ENCODE data around the gene PDE3B. TPM values are rescaled to one million over a fixed set of nuclear protein-coding genes. Genes with fewer than 3 reads are reported as not detected.
A peak's percentile ranks its signal among the peaks of the same experiment; 100 is the strongest.
"Not testable (repeated sequence)": the region's sequence is repeated elsewhere in the genome, so short reads cannot be mapped to it uniquely, and the experiment has no call there.

The PDE3B gene
- total RNA-seq, 1 donor, result 0.43 TPM

GRCh38 chr11:14722496-14722895, 78.9 kb downstream of the PDE3B start:
- DNase-seq (ENCODE audit: low read depth), result no peak
- TF ChIP-seq CTCF (IDR thresholded peaks at IDR 0.05; ENCODE audit: insufficient read depth, low read depth, low read length), result no peak
- H3K4me3 ChIP-seq (ENCODE audit: low read depth, low read length), result no peak overlapping the region

GRCh38 chr11:14725150-14725549, 81.5 kb downstream of the PDE3B start:
- no peak for DNase-seq (ENCODE audit: low read depth)

GRCh38 chr11:14727215-14727614, 83.6 kb downstream of the PDE3B start:
- TF ChIP-seq CTCF (IDR thresholded peaks at IDR 0.05; ENCODE audit: insufficient read depth, low read depth, low read length), result no peak
- no peak for DNase-seq (ENCODE audit: low read depth)
- H3K4me3 ChIP-seq (ENCODE audit: low read depth, low read length), result no peak overlapping the region

More at GRCh38 chr11:14725150-14725549, 81.5 kb downstream of the PDE3B start:
- no peak overlapping the region for H3K4me3 ChIP-seq (ENCODE audit: low read depth, low read length)
- no peak for TF ChIP-seq CTCF (IDR thresholded peaks at IDR 0.05; ENCODE audit: insufficient read depth, low read depth, low read length)

GRCh38 chr11:14727746-14728145, 84.1 kb downstream of the PDE3B start:
- DNase-seq (ENCODE audit: low read depth), result peak; percentile 3
- no peak overlapping the region for H3K4me3 ChIP-seq (ENCODE audit: low read depth, low read length)
- TF ChIP-seq CTCF (IDR thresholded peaks at IDR 0.05; ENCODE audit: insufficient read depth, low read depth, low read length), result no peak

GRCh38 chr11:14740539-14740938, 96.9 kb downstream of the PDE3B start:
- DNase-seq (ENCODE audit: low read depth), result not testable (repeated sequence)

GRCh38 chr11:14741195-14741594, 97.6 kb downstream of the PDE3B start:
- H3K4me3 ChIP-seq (ENCODE audit: low read depth, low read length), result no peak overlapping the region
- no peak for DNase-seq (ENCODE audit: low read depth)
- TF ChIP-seq CTCF (IDR thresholded peaks at IDR 0.05; ENCODE audit: insufficient read depth, low read depth, low read length), result no peak

More at GRCh38 chr11:14740539-14740938, 96.9 kb downstream of the PDE3B start:
- not testable (repeated sequence) for H3K4me3 ChIP-seq (ENCODE audit: low read depth, low read length)

- no peak for TF ChIP-seq CTCF (IDR thresholded peaks at IDR 0.05; ENCODE audit: insufficient read depth, low read depth, low read length)
- H3K4me3 ChIP-seq (ENCODE audit: low read depth, low read length), result no peak overlapping the region
- no peak for DNase-seq (ENCODE audit: low read depth)
Observed at GRCh38 chr11:14742849-14743559, 99.4 kb downstream of the PDE3B start.

- DNase-seq (ENCODE audit: low read depth), result not testable (repeated sequence)
Observed at GRCh38 chr11:14743667-14744066, 100.1 kb downstream of the PDE3B start.

More at GRCh38 chr11:14743667-14744066, 100.1 kb downstream of the PDE3B start:
- not testable (repeated sequence) for H3K4me3 ChIP-seq (ENCODE audit: low read depth, low read length)

Measured in fibroblast of villous mesenchyme (primary cell).